SK-MEL-5 (cell line): ENCODE results near the gene ATP10B. TPM values are rescaled to one million over a fixed set of nuclear protein-coding genes. Genes with fewer than 3 reads are reported as not detected.

Experiments used
- DNase-seq: peaks from one replicate; pipeline ENCODE4 v3.0.0-alpha.2; 2016; ENCODE audit warnings: low read depth, low spot score
- in situ Hi-C: cut with HindIII; loops from 2 replicates; pipeline ENCODE4 v1.10.0; 2016; ENCODE audit warnings: low sequenced_read_pairs, high pct_unique_total_duplicates, low pct_unique_long_range_greater_than_20kb
- total RNA-seq: library from RNA; depleted of rRNA; stranded (reverse); fragments of >200 nt; shearing (Covaris generic); gene quantifications from 2 replicates; pipeline ENCODE4 v1.2.3, GENCODE V29; 2014

Gene ATP10B
- total RNA-seq, 1 experiment from 2014 or later = 4.3 TPM

- DNase-seq = no peak
- in situ Hi-C loops = no loop called here
Measured at GRCh38 chr5:160555581-160555970, 296.4 kb downstream of the ATP10B start.

- in situ Hi-C loops = no loop called here
- no peak for DNase-seq
Measured at GRCh38 chr5:160550075-160550474, 301.9 kb downstream of the ATP10B start.

GRCh38 chr5:160548949-160549645 is 302.9 kb downstream of the ATP10B start:
- in situ Hi-C loops = no loop called here

GRCh38 chr5:160547872-160548271 is 304.1 kb downstream of the ATP10B start:
- no peak for DNase-seq
- in situ Hi-C loops = no loop called here

More at GRCh38 chr5:160548949-160549645, 302.9 kb downstream of the ATP10B start:
- no peak for DNase-seq

- in situ Hi-C loops = no loop called here
- DNase-seq = no peak
Measured at GRCh38 chr5:160547061-160547460, 304.9 kb downstream of the ATP10B start.

- in situ Hi-C loops = no loop called here
- no peak for DNase-seq
Measured at GRCh38 chr5:160545832-160546231, 306.2 kb downstream of the ATP10B start.

- in situ Hi-C loops = no loop called here
- no peak for DNase-seq
Measured at GRCh38 chr5:160543395-160543794, 308.6 kb downstream of the ATP10B start.

- DNase-seq = no peak
- in situ Hi-C loops = no loop called here
Measured at GRCh38 chr5:160542840-160543239, 309.2 kb downstream of the ATP10B start.

GRCh38 chr5:160542281-160542680 is 309.7 kb downstream of the ATP10B start:
- in situ Hi-C loops = no loop called here
- no peak for DNase-seq

- in situ Hi-C loops = no loop called here
- no peak for DNase-seq
Measured at GRCh38 chr5:160539431-160539830, 312.6 kb downstream of the ATP10B start.

- in situ Hi-C loops = no loop called here
- no peak for DNase-seq
Measured at GRCh38 chr5:160537940-160538339, 314.1 kb downstream of the ATP10B start.

GRCh38 chr5:160537116-160537515 is 314.9 kb downstream of the ATP10B start:
- in situ Hi-C loops = no loop called here
- DNase-seq = no peak

GRCh38 chr5:160534914-160535313 is 317.1 kb downstream of the ATP10B start:
- no peak for DNase-seq
- in situ Hi-C loops = no loop called here

GRCh38 chr5:160534125-160534524 is 317.9 kb downstream of the ATP10B start:
- in situ Hi-C loops = no loop called here
- DNase-seq = no peak

GRCh38 chr5:160525471-160526261 is 326.3 kb downstream of the ATP10B start:
- in situ Hi-C loops = no loop called here
- no peak for DNase-seq

GRCh38 chr5:160524827-160525226 is 327.2 kb downstream of the ATP10B start:
- DNase-seq = no peak
- in situ Hi-C loops = no loop called here

- in situ Hi-C loops = no loop called here
Measured at GRCh38 chr5:160523502-160524163, 328.4 kb downstream of the ATP10B start.

GRCh38 chr5:160521392-160521663 is 330.7 kb downstream of the ATP10B start:
- DNase-seq = no peak
- in situ Hi-C loops = no loop called here

More at GRCh38 chr5:160523502-160524163, 328.4 kb downstream of the ATP10B start:
- DNase-seq = no peak
